Peyer's patch (tissue), 4 donors: ENCODE results near the gene SLAMF1.

ENCODE experiments used
- CTCF ChIP-seq, 6 experiments: fragments of 450-650 bp in 4 of 6; fragments of 200-600 bp in 2 of 6; sonication (generic) in 1 of 6; IDR thresholded peaks; one replicate each; pipeline ENCODE4 v1.5.1; 2017 to 2019; ENCODE audit warnings: antibody characterized with exemption in 6 of 6, mild to moderate bottlenecking in 3 of 6, moderate library complexity in 1 of 6
- POLR2A ChIP-seq, 2 donors: fragments of 450-650 bp; IDR thresholded peaks; one replicate each; pipeline ENCODE4 v1.5.1; 2017; ENCODE audit warnings: antibody characterized with exemption in 2 of 2, mild to moderate bottlenecking in 2 of 2, moderate library complexity in 2 of 2

GRCh38 chr1:160652924-160653619 lies 6.2 kb upstream of the SLAMF1 start:
- no peak for TF ChIP-seq CTCF (IDR thresholded peaks at IDR 0.05)
- no peak for TF ChIP-seq POLR2A (IDR thresholded peaks at IDR 0.05)
